HG03378 (cell line): ENCODE results near the gene C20orf144.
"Not testable (repeated sequence)": the region's sequence is repeated elsewhere in the genome, so short reads cannot be mapped to it uniquely, and the experiment has no call there.

Experiments used
- ATAC-seq: cut with Tn5 transposase; IDR thresholded peaks from one replicate; pipeline ENCODE4 v1.9.1; 2021; ENCODE audit warnings: mild to moderate bottlenecking, moderate library complexity; ENCODE audit not compliant: unreplicated experiment

Gene C20orf144

GRCh38 chr20:33693289-33693688, 31.2 kb downstream of the C20orf144 start:
- no peak for ATAC-seq

DNA sequence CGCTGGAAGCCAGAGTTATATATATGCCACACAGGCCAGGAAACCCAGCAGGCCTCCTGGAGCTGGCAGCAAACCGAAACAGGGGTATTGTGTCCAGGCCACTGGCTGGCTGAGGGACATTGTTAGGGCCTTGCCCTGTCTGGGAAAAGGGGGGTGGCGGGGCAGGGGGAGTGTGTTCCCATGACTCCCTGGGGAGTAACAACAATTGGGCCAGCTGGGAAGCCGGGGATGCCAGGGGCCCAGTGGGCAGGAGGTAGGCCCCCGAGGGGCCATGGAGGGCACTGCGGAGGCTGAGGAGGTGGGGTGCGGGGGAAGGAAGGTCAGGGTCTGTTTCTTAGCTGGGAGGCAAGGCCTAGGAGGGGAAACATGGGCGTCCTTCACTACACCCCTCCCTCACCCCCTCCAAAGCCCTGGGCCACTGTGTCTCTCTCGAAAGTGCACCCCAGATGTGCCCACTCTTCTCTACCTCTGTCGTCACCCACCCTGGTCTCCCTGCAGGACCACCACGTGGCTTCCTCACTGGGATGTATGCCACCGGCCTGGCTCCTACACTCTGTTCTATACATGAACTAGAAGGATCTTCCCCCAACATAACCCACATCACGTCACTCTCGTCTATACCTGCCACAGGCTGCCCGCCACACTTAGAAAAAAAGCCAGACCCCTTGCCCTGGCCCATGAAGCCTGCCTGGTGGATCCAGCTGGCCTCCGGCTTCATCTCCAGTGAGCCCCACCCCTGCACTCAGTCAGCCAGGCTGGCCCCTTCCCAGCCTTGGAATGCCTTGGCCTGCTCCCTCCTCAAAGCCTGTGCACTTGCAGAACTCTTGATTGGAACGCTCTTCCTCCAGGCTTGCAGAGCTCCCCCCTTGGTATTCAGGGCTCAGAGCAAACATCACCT, 31.9 kb downstream of the C20orf144 start:
- no peak for ATAC-seq

- ATAC-seq, result no peak
Measured at GRCh38 chr20:33694639-33695012, 32.5 kb downstream of the C20orf144 start.

DNA sequence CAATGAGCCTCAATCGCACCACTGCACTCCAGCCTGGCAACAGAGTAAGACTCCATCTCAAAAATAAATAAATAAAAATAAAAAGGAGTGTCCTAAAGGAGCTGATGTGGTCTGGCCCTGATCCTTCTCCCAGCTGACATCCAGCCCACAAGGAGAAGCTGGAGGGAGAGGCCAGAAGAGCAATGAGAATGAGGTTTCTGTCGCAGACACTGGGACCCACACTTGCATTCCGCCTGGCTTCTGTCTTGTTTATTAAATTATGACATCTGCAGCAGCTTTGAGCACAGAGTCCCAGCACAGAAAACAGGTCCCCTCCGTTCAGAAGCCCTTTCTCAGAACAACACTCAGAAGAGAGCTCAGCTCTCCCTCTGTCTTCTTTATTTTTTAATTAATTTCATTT, 34.3 kb downstream of the C20orf144 start:
- no peak for ATAC-seq

DNA sequence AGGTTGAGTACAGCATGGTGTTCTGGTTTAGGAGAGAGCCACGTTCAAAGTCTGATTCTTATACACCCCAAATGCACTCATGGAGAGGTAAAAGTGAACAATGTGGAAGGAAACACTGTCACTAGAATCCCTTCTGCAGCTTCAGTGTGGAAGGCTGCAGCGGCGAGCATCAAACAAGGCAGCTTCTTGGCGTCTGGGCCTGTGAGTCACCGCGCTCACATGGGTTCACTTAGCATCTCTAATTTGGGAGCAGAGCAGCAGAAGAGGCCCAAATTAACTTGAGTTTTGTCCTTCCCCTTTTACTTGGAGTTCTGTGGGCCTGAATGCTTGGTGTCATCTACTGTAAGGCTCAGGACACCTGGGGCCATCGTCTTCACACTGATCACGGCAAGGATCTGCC, 35.0 kb downstream of the C20orf144 start:
- no peak for ATAC-seq

GRCh38 chr20:33698966-33699365, 36.8 kb downstream of the C20orf144 start:
- not testable (repeated sequence) for ATAC-seq

DNA sequence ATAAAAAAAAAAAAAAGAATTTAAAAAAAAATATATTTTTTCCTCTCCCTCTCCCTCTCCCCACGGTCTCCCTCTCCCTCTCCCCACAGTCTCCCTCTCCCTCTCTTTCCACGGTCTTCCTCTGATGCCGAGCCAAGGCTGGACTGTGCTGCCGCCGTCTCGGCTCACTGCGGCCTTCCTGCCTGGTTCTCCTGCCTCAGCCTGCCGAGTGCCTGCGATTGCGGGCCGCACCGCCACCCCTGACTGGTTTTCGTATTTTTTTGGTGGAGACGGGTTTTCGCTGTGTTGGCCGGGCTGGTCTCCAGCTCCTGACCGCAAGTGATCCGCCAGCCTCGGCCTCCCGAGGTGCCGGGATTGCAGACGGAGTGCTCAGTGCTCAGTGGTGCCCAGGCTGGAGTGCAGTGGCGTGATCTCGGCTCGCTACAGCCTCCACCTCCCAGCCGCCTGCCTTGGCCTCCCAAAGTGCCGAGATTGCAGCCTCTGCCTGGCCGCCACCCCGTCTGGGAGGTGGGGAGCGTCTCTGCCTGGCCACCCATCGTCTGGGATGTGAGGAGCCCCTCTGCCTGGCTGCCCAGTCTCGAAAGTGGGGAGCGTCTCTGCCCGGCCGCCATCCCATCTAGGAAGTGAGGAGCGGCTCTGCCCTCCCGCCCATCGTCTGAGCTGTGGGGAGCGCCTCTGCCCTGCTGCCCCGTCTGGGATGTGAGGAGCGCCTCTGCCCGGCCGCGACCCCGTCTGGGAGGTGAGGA, 38.7 kb downstream of the C20orf144 start:
- not testable (repeated sequence) for ATAC-seq

GRCh38 chr20:33701629-33702450, 39.7 kb downstream of the C20orf144 start:
- ATAC-seq, result no peak

DNA sequence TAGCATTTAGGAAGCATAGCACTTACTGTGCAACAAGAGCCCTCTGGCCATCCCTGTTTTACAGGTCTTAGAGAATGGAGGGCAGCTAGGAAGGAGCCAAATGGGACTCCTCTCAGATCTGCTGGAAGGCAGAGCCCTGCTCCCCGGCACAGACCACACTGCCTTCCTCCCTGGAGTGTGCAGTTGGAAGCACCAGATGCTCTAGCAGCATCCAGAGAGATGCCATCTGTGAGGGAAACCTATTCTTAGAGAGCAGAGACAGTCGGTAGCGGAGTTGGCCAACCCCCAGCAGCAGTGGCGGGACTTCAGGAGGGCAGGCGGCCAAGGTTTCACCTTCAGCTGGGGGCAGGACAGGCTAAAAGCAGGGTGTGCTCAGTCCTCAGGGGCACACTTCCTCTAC, 40.7 kb downstream of the C20orf144 start:
- ATAC-seq, result no peak

GRCh38 chr20:33703498-33704137, 41.5 kb downstream of the C20orf144 start:
- no peak for ATAC-seq

DNA sequence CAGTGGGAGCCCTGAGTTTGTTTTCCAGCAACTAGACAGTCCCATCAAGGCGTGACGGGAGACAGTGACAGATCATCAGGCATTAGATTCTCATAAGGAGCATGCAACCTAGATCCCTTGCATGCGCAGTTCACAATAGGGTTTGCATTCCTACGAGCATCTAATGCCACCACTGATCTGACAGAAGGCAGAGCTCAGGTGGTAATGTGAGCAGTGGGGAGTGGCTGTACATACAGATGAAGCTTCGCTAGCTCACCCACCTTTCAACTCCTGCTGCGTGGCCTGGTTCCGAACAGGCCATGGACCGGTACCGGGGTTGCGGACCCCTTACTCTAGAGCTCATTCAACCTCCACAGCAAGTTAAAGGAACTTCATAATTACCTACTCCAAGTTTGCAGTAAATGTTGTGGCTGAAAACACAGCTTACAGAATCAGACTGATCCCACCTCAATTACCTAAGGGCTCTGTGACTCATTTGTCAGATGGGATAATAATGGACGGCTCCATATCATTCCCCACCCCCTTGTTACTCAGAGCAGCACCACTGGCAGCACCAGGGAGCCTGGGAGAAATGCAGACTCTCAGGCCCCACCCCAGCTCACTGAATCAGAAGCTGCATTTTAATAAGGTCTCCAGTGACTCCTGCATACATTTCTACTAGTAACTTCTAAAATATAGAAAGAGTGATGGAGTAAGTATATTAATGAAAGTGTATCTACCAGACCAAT, 42.2 kb downstream of the C20orf144 start:
- ATAC-seq, result no peak

DNA sequence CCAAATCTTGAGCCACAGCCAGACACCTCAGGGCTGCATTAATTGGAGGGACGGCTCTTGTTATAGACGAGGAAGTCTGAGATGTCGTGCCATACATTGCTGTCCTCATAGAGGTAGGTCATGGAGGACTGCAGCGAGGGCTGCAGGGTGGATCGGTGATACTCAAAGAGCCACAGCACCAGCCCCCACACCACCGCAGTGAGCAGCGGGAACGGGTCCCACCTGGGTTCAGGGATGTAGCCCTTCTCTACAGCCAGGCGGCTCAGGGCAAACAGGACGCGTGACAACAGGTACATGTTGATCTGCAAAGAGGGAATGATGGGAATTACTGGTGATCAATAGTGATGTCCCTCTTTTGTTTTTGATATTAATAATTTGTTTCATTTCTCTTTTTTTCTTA, 45.5 kb downstream of the C20orf144 start:
- ATAC-seq, result no peak

DNA sequence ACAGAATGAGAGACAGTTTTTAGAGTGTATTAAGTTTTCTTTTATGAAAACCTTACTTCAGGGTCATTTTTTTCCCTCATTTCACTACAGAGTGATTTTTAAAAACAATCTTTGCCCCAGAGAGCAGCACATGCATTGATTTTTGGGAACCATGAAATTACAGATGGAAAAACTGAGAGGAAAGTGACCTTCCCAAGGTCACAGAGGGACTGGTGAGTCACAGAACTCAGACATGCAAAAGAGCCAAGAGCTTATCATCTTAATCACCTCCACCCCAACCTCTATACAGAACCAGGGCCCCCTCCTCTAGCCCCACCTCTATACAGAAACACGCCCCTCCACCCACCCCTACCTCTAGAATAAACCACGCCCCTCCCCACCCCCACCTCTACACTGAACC, 47.3 kb downstream of the C20orf144 start:
- ATAC-seq, result no peak

DNA sequence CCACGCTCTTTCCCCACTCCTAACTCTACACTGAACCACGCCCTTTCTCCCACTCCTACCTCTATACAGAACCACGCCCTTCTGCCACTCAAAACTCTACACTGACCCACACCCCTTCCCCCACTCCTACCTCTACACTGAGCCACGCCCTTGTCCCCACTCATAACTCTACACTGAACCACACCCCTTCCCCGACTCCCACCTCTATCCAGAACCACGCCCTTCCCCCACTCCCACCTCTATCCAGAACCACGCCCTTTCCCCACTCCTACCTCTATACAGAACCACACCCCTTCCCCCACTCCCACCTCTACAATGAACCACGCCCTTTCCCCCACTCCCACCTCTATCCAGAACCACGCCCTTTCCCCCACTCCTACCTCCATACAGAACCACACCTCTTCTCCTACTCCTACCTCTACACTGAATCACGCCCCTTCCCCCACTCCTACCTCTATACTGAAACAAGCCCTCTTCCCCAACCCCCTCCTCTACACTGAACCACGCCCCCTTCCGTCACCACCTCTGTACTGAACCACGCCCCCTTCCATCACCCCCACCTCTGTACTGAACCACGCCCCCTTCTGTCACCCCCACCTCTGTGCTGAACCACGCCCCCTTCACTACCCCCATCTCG, 47.9 kb downstream of the C20orf144 start:
- ATAC-seq, result no peak

- no peak for ATAC-seq
Measured at GRCh38 chr20:33710681-33711445, 48.7 kb downstream of the C20orf144 start.

DNA sequence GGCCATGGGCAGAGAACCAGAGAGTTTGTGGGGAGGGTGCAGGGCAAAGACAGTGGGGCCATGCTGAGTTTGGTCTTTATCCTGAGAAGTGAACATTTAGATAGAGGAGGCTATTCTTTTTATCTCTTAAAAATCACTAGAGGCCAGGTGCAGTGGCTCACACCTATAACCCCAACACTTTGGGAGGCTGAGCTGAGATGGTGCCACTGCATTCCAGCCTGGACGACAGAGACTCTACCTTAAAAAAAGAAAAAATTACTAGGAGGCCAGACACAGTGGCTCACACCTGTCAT, 49.3 kb downstream of the C20orf144 start:
- no peak for ATAC-seq
